Osteoblast (primary cell): Measurements from ENCODE around the gene LMCD1. TPM values are rescaled to one million over a fixed set of nuclear protein-coding genes. Genes with fewer than 3 reads are reported as not detected.

Experiments
- DNase-seq: peaks from one replicate; pipeline ENCODE4 v3.0.0; 2011; ENCODE audit warnings: low spot score, mixed read lengths; ENCODE audit not compliant: insufficient read length; ENCODE audit errors: missing footprints
- H2AFZ ChIP-seq: 2 replicates; pipeline ENCODE4 v1.6.0; 2011; ENCODE audit warnings: mild to moderate bottlenecking, low read length
- H3K27ac ChIP-seq: 2 replicates; pipeline ENCODE4 v1.5.1; 2011; ENCODE audit warnings: mild to moderate bottlenecking, low read depth, low read length, moderate library complexity
- H3K27me3 ChIP-seq: 2 replicates; pipeline ENCODE4 v1.6.0; 2012; ENCODE audit warnings: mild to moderate bottlenecking, control low read depth, inconsistent platforms, low read length, moderate library complexity; ENCODE audit not compliant: insufficient read depth
- H3K36me3 ChIP-seq: 2 replicates; pipeline ENCODE4 v1.5.1; 2011; ENCODE audit warnings: mild to moderate bottlenecking, low read length, control low read depth, moderate library complexity; ENCODE audit not compliant: insufficient read depth
- H3K4me1 ChIP-seq: 2 replicates; pipeline ENCODE4 v1.5.1; 2011; ENCODE audit warnings: mild to moderate bottlenecking, low read length, control low read depth, moderate library complexity; ENCODE audit not compliant: insufficient read depth
- H3K4me2 ChIP-seq: 2 replicates; pipeline ENCODE4 v1.6.0; 2011; ENCODE audit warnings: mild to moderate bottlenecking, low read length; ENCODE audit not compliant: insufficient read depth
- H3K4me3 ChIP-seq: fragments of 200-600 bp; sonication (generic); 3 replicates; pipeline ENCODE4 v1.5.1; 2012; ENCODE audit warnings: mild to moderate bottlenecking, low read length, inconsistent platforms; ENCODE audit not compliant: insufficient read depth
- H3K79me2 ChIP-seq: 2 replicates; pipeline ENCODE4 v1.6.0; 2012; ENCODE audit warnings: mild to moderate bottlenecking, low read length, control low read depth, inconsistent platforms; ENCODE audit not compliant: insufficient read depth
- H3K9me3 ChIP-seq: 2 replicates; pipeline ENCODE4 v1.5.1; 2011; ENCODE audit warnings: low read depth, low read length, control low read depth
- H4K20me1 ChIP-seq: 2 replicates; pipeline ENCODE4 v1.6.0; 2012; ENCODE audit warnings: mild to moderate bottlenecking, low read length, control low read depth; ENCODE audit not compliant: insufficient read depth
- total RNA-seq: library from RNA; depleted of rRNA; stranded (reverse); fragments of >200 nt; gene quantifications from 2 replicates; pipeline ENCODE4 v1.2.3, GENCODE V29; 2012
- TF ChIP-seq, protein P1 (sequence below): IDR thresholded peaks from 2 replicates; pipeline ENCODE4 v1.5.1; 2011; ENCODE audit warnings: mild to moderate bottlenecking, low read depth, low read length, moderate library complexity; ENCODE audit errors: extremely low read depth

The LMCD1 gene
- total RNA-seq, 1 donor: 294 TPM

- Histone ChIP-seq H3K4me3 (no peak overlapping the region), H3K4me2 (no peak overlapping the region), H3K27me3 (no peaks in the 10 kb centered on the region), H3K9me3 (no peaks in the 10 kb centered on the region), H4K20me1 (no peaks in the 10 kb centered on the region), H3K36me3 (no peaks in the 10 kb centered on the region), H3K79me2 (no peaks in the 10 kb centered on the region), H3K4me1 (no peaks in the 10 kb centered on the region), H2AFZ (no peak overlapping the region), H3K27ac (no peak overlapping the region)
- TF ChIP-seq, protein P1, sequence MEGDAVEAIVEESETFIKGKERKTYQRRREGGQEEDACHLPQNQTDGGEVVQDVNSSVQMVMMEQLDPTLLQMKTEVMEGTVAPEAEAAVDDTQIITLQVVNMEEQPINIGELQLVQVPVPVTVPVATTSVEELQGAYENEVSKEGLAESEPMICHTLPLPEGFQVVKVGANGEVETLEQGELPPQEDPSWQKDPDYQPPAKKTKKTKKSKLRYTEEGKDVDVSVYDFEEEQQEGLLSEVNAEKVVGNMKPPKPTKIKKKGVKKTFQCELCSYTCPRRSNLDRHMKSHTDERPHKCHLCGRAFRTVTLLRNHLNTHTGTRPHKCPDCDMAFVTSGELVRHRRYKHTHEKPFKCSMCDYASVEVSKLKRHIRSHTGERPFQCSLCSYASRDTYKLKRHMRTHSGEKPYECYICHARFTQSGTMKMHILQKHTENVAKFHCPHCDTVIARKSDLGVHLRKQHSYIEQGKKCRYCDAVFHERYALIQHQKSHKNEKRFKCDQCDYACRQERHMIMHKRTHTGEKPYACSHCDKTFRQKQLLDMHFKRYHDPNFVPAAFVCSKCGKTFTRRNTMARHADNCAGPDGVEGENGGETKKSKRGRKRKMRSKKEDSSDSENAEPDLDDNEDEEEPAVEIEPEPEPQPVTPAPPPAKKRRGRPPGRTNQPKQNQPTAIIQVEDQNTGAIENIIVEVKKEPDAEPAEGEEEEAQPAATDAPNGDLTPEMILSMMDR: no peak
- DNase-seq: no peak
These were observed 26.6 kb upstream of the LMCD1 start for GRCh38 chr3:8474991-8475390.

- H2AFZ ChIP-seq: no peak overlapping the region
- no peaks in the 10 kb centered on the region for H3K27me3 ChIP-seq
- no peak overlapping the region for H3K4me2 ChIP-seq
- no peak overlapping the region for H3K27ac ChIP-seq
- no peaks in the 10 kb centered on the region for H4K20me1 ChIP-seq
- no peaks in the 10 kb centered on the region for H3K79me2 ChIP-seq
- peaks cover 22% of the 10 kb centered on the region for H3K4me1 ChIP-seq
- TF ChIP-seq, protein P1: no peak
- DNase-seq: no peak
- H3K4me3 ChIP-seq: no peak overlapping the region
- no peaks in the 10 kb centered on the region for H3K9me3 ChIP-seq
- H3K36me3 ChIP-seq: no peaks in the 10 kb centered on the region
These were observed 20.9 kb upstream of the LMCD1 start for GRCh38 chr3:8480699-8481098.

DNA sequence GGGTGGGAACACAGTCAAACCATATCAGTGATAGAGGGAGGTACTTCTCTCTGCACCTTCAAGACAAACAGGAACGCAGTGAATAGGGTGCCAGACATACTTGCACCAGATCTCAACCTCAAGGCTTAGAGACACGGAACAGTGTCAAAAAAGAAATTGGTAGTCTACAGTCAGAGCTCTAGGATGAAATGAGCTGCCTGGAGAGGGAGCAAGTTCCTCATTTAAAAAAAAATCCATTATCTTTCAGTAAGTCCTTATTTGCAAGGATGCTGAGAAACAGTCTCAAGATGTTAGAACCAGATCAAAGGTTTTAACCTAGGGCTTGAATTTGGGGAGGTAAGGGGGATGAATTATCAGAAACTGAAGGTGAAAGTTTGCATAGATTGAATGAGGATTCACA lies 20.2 kb upstream of the LMCD1 start:
- H3K9me3 ChIP-seq: no peaks in the 10 kb centered on the region
- no peak overlapping the region for H3K4me3 ChIP-seq
- H3K4me1 ChIP-seq: peaks cover 28% of the 10 kb centered on the region
- H3K36me3 ChIP-seq: no peaks in the 10 kb centered on the region
- no peak overlapping the region for H3K27ac ChIP-seq
- DNase-seq: peak; percentile 25
- no peaks in the 10 kb centered on the region for H3K79me2 ChIP-seq
- H4K20me1 ChIP-seq: no peaks in the 10 kb centered on the region
- H2AFZ ChIP-seq: no peak overlapping the region
- no peak overlapping the region for H3K4me2 ChIP-seq
- TF ChIP-seq, protein P1: peak; percentile 25
- H3K27me3 ChIP-seq: no peaks in the 10 kb centered on the region

GRCh38 chr3:8482263-8482662 lies 19.4 kb upstream of the LMCD1 start:
- Histone ChIP-seq H3K27ac (no peak overlapping the region), H4K20me1 (no peaks in the 10 kb centered on the region), H3K4me2 (no peak overlapping the region), H3K9me3 (no peaks in the 10 kb centered on the region), H3K27me3 (no peaks in the 10 kb centered on the region), H3K4me3 (no peak overlapping the region), H3K79me2 (no peaks in the 10 kb centered on the region), H2AFZ (no peak overlapping the region), H3K4me1 (peaks cover 28% of the 10 kb centered on the region), H3K36me3 (no peaks in the 10 kb centered on the region)
- DNase-seq: no peak
- TF ChIP-seq, protein P1: no peak
